Mucosa of rectum (tissue), 2 donors: Measurements from ENCODE around the gene GGNBP2.

Source experiments
- H3K27ac ChIP-seq, 2 donors: one replicate each; pipeline ENCODE4 v1.7.0; 2013; ENCODE audit warnings: inconsistent platforms in 2 of 2, low read depth in 2 of 2, low read length in 2 of 2
- H3K27me3 ChIP-seq, 2 donors: one replicate each; pipeline ENCODE4 v1.7.0; 2013; ENCODE audit warnings: low read length in 2 of 2; ENCODE audit not compliant: control insufficient read depth in 2 of 2, insufficient read depth in 2 of 2
- H3K36me3 ChIP-seq, 2 donors: one replicate each; pipeline ENCODE4 v1.7.0; 2013; ENCODE audit warnings: low read length in 2 of 2; ENCODE audit not compliant: control insufficient read depth in 2 of 2, insufficient read depth in 2 of 2
- H3K4me1 ChIP-seq, 2 donors: one replicate each; pipeline ENCODE4 v1.7.0; 2013; ENCODE audit warnings: low read length in 2 of 2, mild to moderate bottlenecking in 1 of 2; ENCODE audit not compliant: control insufficient read depth in 2 of 2, insufficient read depth in 2 of 2
- H3K4me3 ChIP-seq, 2 donors: one replicate each; pipeline ENCODE4 v1.7.0; 2013; ENCODE audit warnings: low read length in 2 of 2
- H3K9ac ChIP-seq, 2 donors: one replicate each; pipeline ENCODE4 v1.7.0; 2013; ENCODE audit warnings: low read length in 2 of 2, low read depth in 1 of 2, mild to moderate bottlenecking in 1 of 2
- H3K9me3 ChIP-seq, 2 donors: one replicate each; pipeline ENCODE4 v1.7.0; 2013; ENCODE audit warnings: low read length in 2 of 2; ENCODE audit not compliant: control insufficient read depth in 2 of 2
- donor health status: healthy.
- donor health status: Normal muscosa, but diverticular disease.

GGNBP2 gene

DNA sequence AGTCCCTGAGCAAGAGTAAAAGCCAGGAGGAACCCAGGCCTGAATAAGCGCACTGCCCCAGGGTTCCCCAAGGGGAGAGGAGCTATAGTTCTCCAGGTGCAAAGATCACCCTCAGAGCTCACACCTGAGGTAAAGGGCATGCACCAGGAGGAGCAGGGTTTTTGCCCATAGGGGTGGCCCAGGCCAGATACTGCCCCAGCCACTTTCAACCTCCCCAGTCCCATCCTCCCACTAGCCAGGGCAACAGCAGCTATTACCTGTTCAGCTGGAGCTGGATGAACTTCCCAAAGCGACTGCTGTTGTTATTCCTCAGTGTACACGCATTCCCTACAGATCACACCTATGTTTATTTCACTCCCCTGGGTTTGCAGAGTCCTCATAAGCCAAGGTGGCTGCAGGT is 29.9 kb upstream of the GGNBP2 start:
- Histone ChIP-seq H3K9me3 (no peaks in the 10 kb centered on the region), H3K4me3 (no peak overlapping the region), H3K27ac (no peak overlapping the region), H3K4me1 (no peaks in the 10 kb centered on the region), H3K9ac (no peak overlapping the region), H3K27me3 (no peaks in the 10 kb centered on the region), H3K36me3 (peaks cover 31 to 42% of the 10 kb centered on the region in 2 donors)

GRCh38 chr17:36515837-36516236 is 28.9 kb upstream of the GGNBP2 start:
- Histone ChIP-seq H3K4me1 (no peaks in the 10 kb centered on the region), H3K27ac (no peak overlapping the region), H3K27me3 (no peaks in the 10 kb centered on the region), H3K9me3 (no peaks in the 10 kb centered on the region), H3K36me3 (peaks cover 33 to 35% of the 10 kb centered on the region in 2 donors), H3K4me3 (no peak overlapping the region), H3K9ac (no peak overlapping the region)

- no peak overlapping the region for H3K9ac ChIP-seq
- no peaks in the 10 kb centered on the region for H3K4me1 ChIP-seq
- peaks cover 37 to 44% of the 10 kb centered on the region in 2 donors for H3K36me3 ChIP-seq
- H3K4me3 ChIP-seq, result no peak overlapping the region
- no peaks in the 10 kb centered on the region for H3K27me3 ChIP-seq
- H3K9me3 ChIP-seq, result no peaks in the 10 kb centered on the region
- H3K27ac ChIP-seq, result no peak overlapping the region
Measured at GRCh38 chr17:36523113-36523512, 21.6 kb upstream of the GGNBP2 start.

- H3K9me3 ChIP-seq, result no peaks in the 10 kb centered on the region
- no peaks in the 10 kb centered on the region for H3K4me1 ChIP-seq
- no peaks in the 10 kb centered on the region for H3K27me3 ChIP-seq
- H3K27ac ChIP-seq, result no peak overlapping the region
- peaks cover 41 to 45% of the 10 kb centered on the region in 2 donors for H3K36me3 ChIP-seq
- H3K4me3 ChIP-seq, result no peak overlapping the region
- no peak overlapping the region for H3K9ac ChIP-seq
Measured at GRCh38 chr17:36524428-36524876, 20.3 kb upstream of the GGNBP2 start.

DNA sequence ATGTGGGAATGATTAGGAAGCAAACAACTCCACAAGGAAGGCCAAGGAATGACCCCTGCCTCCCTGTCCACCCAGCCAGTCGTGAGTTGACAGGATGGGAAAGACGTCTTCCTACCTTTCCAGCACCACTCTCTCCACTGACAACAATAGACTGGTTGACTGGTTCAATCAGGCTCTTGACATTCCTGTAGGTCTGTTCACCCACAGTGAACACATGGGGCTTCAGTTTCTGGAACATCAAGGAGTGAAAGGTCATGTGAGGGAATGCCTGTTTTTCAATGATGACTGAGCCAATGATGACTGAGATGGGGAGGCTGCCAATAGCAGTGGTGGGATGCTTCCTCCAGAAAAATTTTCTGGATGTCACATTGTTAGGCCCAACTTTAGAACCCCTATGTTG is 19.6 kb upstream of the GGNBP2 start:
- Histone ChIP-seq H3K9ac (no peak overlapping the region), H3K36me3 (peaks cover 43 to 48% of the 10 kb centered on the region in 2 donors), H3K4me3 (no peak overlapping the region), H3K27me3 (no peaks in the 10 kb centered on the region), H3K9me3 (no peaks in the 10 kb centered on the region), H3K27ac (no peak overlapping the region), H3K4me1 (no peaks in the 10 kb centered on the region)

DNA sequence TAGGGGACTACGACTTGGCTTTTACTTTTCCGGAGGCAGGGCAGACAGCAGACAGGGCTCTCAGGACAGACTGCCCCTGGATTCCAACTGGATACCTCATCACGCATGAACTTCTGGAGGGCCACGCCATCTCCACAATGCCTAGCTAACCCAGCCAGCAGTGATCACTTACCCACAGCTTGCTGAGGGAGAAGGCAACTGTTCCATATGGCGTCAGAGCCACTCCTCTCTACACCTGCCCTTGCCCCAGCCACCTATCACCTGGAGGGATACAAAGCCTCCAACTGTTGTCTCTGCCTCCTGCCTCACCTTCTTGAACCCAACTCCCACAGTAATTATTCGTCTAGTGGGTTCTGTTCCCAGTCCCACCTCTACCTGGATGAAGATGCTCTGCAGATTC is 18.8 kb upstream of the GGNBP2 start:
- Histone ChIP-seq H3K4me3 (no peak overlapping the region), H3K27me3 (no peaks in the 10 kb centered on the region), H3K27ac (no peak overlapping the region), H3K9ac (no peak overlapping the region), H3K36me3 (peaks cover 40 to 41% of the 10 kb centered on the region in 2 donors), H3K9me3 (no peaks in the 10 kb centered on the region), H3K4me1 (no peaks in the 10 kb centered on the region)

DNA sequence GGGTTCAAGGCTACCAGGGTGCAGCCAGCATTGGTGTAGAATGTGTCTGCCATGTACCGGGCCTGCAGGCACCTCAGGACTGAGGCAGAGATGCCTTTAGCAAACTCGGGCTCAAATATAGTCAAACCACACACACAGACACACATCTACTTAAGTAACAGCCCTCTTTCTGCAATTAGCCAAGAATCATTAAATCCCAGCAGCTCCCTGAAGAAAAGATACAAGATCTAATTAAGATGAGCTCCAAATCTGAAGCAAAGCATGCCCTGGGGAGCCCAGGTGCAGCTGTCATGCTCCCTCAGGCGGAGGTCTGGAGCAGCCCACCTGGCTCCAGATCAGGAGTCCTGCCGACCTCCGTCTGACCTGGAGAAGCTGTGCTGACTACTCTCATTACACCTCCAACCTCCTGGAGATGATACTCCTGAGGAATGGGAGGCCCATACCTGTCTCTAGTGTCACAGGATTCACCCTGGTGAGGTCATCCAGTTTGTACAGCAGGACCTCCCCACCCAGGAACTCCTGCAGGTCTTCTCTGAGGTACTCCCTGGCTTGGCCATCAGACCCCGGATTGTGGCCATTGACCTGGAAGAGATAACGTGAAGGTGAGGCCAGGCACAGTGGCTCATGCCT is 17.0 kb upstream of the GGNBP2 start:
- H3K9me3 ChIP-seq, result no peaks in the 10 kb centered on the region
- H3K27ac ChIP-seq, result no peak overlapping the region
- no peak overlapping the region for H3K4me3 ChIP-seq
- no peaks in the 10 kb centered on the region for H3K27me3 ChIP-seq
- no peak overlapping the region for H3K9ac ChIP-seq
- H3K36me3 ChIP-seq, result peaks cover 49 to 52% of the 10 kb centered on the region in 2 donors
- no peaks in the 10 kb centered on the region for H3K4me1 ChIP-seq

GRCh38 chr17:36529121-36529520 is 15.6 kb upstream of the GGNBP2 start:
- Histone ChIP-seq H3K27ac (no peak overlapping the region), H3K4me1 (peaks cover 6% of the 10 kb centered on the region in 2 donors), H3K9me3 (no peaks in the 10 kb centered on the region), H3K9ac (no peak overlapping the region), H3K36me3 (peaks cover 53 to 55% of the 10 kb centered on the region in 2 donors), H3K4me3 (no peak overlapping the region), H3K27me3 (no peaks in the 10 kb centered on the region)

GRCh38 chr17:36532435-36532975 is 12.2 kb upstream of the GGNBP2 start:
- Histone ChIP-seq H3K4me3 (no peak overlapping the region), H3K27me3 (no peaks in the 10 kb centered on the region), H3K36me3 (peaks cover 33 to 34% of the 10 kb centered on the region in 2 donors), H3K4me1 (peaks cover 14 to 16% of the 10 kb centered on the region in 2 donors), H3K9ac (no peak overlapping the region), H3K9me3 (no peaks in the 10 kb centered on the region), H3K27ac (no peak overlapping the region)

DNA sequence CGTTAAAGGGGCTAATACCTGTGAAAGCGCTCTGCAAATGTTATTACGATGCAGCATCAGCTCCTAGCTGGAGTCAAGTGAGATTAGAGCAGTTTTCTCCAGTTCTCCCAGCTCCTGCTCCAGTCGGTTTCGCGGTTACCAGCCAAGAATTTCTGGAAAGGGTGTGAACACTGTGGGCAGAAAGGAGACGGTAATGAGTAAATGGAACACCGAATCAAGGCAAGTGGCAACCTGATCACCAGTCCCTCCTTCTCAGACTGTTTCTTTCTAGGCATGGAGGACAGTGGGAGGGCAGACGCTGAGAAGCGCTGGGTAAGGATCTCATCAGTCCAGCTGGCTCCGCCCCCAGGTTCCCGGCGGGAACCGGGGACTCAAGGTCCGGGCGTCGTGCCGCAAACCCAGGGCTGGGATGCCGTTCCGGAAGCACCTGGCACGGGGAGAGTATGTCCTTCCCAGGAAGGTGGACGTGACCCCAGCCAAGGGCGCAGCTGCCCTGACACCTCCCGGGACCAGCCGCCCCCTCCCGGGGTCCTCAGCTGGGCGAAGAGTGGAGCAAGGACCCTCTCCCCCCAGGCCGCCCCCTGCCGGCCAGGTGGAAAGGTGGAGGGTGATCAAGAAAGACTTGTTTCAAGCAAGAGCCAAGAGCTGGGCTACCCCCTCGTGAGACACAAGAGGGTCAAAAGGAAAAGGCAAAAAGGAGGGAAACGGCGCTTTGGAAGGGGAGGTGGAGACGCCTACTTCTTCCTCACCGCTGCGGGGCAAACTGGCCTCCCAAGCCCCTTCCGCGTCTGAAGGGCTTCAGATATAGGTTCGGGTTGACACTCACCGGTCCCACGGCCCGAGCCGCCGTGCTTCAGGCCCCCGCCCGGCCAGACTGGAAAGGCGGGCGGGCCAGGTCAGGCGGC is 10.5 kb upstream of the GGNBP2 start:
- Histone ChIP-seq H3K36me3 (peaks cover 29 to 32% of the 10 kb centered on the region in 2 donors), H3K9me3 (no peaks in the 10 kb centered on the region), H3K27me3 (no peaks in the 10 kb centered on the region), H3K27ac (peak overlapping the region; percentile 99), H3K4me1 (peaks cover 14 to 16% of the 10 kb centered on the region in 2 donors), H3K4me3 (peak overlapping the region; percentile 93 to 99), H3K9ac (peak overlapping the region; percentile 84 to 97)
